ENCODE data around the gene STRADB.
"Not testable (repeated sequence)": the region's sequence is repeated elsewhere in the genome, so short reads cannot be mapped to it uniquely, and the experiment has no call there.

DNA sequence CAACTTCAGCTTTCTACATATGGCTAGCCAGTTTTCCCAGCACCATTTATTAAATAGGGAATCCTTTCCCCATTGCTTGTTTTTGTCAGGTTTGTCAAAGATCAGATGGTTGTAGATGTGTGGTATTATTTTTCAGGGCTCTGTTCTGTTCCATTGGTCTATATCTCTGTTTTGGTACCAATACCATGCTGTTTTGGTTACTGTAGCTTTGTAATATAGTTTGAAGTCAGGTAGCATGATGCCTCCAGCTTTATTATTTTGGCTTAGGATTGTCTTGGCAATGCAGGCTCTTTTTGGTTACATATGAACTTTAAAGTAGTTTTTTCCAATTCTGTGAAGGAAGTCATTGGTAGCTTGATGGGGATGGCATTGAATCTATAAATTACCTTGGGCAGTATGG lies 23.2 kb upstream of the STRADB start:
- TF ChIP-seq, protein P1, sequence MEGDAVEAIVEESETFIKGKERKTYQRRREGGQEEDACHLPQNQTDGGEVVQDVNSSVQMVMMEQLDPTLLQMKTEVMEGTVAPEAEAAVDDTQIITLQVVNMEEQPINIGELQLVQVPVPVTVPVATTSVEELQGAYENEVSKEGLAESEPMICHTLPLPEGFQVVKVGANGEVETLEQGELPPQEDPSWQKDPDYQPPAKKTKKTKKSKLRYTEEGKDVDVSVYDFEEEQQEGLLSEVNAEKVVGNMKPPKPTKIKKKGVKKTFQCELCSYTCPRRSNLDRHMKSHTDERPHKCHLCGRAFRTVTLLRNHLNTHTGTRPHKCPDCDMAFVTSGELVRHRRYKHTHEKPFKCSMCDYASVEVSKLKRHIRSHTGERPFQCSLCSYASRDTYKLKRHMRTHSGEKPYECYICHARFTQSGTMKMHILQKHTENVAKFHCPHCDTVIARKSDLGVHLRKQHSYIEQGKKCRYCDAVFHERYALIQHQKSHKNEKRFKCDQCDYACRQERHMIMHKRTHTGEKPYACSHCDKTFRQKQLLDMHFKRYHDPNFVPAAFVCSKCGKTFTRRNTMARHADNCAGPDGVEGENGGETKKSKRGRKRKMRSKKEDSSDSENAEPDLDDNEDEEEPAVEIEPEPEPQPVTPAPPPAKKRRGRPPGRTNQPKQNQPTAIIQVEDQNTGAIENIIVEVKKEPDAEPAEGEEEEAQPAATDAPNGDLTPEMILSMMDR (conservative IDR thresholded peaks at IDR 0.05; ENCODE audit: low read depth, low read length), result not testable (repeated sequence)
- not testable (repeated sequence) for TF ChIP-seq MAFK (IDR thresholded peaks at IDR 0.05; ENCODE audit: low read depth, low read length); POLR2A (IDR thresholded peaks at IDR 0.05; ENCODE audit: low read depth, low read length); RAD21 (IDR thresholded peaks at IDR 0.05; ENCODE audit: low read length); CEBPB (IDR thresholded peaks at IDR 0.05; ENCODE audit: low read depth, low read length); BHLHE40 (IDR thresholded peaks at IDR 0.05; ENCODE audit: low read depth, low read length); MXI1 (IDR thresholded peaks at IDR 0.05; ENCODE audit: borderline replicate concordance, low read depth, low read length)
- TF ChIP-seq, protein P2, sequence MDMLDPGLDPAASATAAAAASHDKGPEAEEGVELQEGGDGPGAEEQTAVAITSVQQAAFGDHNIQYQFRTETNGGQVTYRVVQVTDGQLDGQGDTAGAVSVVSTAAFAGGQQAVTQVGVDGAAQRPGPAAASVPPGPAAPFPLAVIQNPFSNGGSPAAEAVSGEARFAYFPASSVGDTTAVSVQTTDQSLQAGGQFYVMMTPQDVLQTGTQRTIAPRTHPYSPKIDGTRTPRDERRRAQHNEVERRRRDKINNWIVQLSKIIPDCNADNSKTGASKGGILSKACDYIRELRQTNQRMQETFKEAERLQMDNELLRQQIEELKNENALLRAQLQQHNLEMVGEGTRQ (IDR thresholded peaks at IDR 0.05; ENCODE audit: low read depth, low read length), result not testable (repeated sequence)
